Vagina (tissue), 2 donors: ENCODE measurements around the gene ANK2. TPM values are rescaled to one million over a fixed set of nuclear protein-coding genes. Genes with fewer than 3 reads are reported as not detected.
"Not testable (repeated sequence)": the region's sequence is repeated elsewhere in the genome, so short reads cannot be mapped to it uniquely, and the experiment has no call there.

Experiments used
- DNase-seq, 2 donors: peaks; one replicate each; pipeline ENCODE4 v3.0.0-alpha.2; 2017; ENCODE audit errors: extremely low spot score in 2 of 2
- H3K27ac ChIP-seq: fragments of 200-600 bp; sonication (generic); one replicate; pipeline ENCODE4 v1.5.1; 2019
- H3K27me3 ChIP-seq: fragments of 200-600 bp; sonication (generic); one replicate; pipeline ENCODE4 v1.5.1; 2019
- H3K36me3 ChIP-seq, 2 donors: fragments of 200-600 bp; sonication (generic); one replicate each; pipeline ENCODE4 v1.5.1; 2017 to 2019
- H3K4me1 ChIP-seq: fragments of 200-600 bp; sonication (generic); one replicate; pipeline ENCODE4 v1.5.1; 2019
- H3K4me3 ChIP-seq, 2 donors: fragments of 200-600 bp; sonication (generic); 1 replicate in 1 of 2; 2 replicates in 1 of 2; pipeline ENCODE4 v1.5.1; 2016 to 2019
- H3K9me3 ChIP-seq: fragments of 200-600 bp; sonication (generic); one replicate; pipeline ENCODE4 v1.5.1; 2019
- CTCF ChIP-seq, 3 experiments: fragments of 450-650 bp in 2 of 3; fragments of 200-600 bp in 1 of 3; sonication (generic) in 1 of 3; IDR thresholded peaks; one replicate each; pipeline ENCODE4 v1.5.1; 2017 to 2019; ENCODE audit warnings: antibody characterized with exemption in 3 of 3, mild to moderate bottlenecking in 2 of 3, moderate library complexity in 2 of 3
- POLR2A ChIP-seq, 2 donors: fragments of 450-650 bp; IDR thresholded peaks; one replicate each; pipeline ENCODE4 v1.6.1; 2017; ENCODE audit warnings: antibody characterized with exemption in 2 of 2, mild to moderate bottlenecking in 2 of 2, moderate library complexity in 2 of 2
- POLR2AphosphoS5 ChIP-seq, 2 donors: sonication (generic); formaldehyde crosslinking; IDR thresholded peaks; one replicate each; pipeline ENCODE4 v1.9.0; 2017; ENCODE audit warnings: antibody characterized with exemption in 2 of 2, mild to moderate bottlenecking in 2 of 2, low read depth in 1 of 2; ENCODE audit not compliant: insufficient read depth in 1 of 2
- intact Hi-C: fragments of 100-400 bp; cut with DNase I; formaldehyde crosslinking; loops from one replicate; pipeline ENCODE4 v1.15.1; 2023
- total RNA-seq: library from RNA; depleted of rRNA; stranded (reverse); fragments of >200 nt; gene quantifications from one replicate; pipeline ENCODE4 v1.2.3, GENCODE V29; 2016

The ANK2 gene
- total RNA-seq, 1 donor from 2014 or later = 64.6 TPM

GRCh38 chr4:113065629-113066028 is 16.2 kb downstream of the ANK2 start:
- H3K36me3 ChIP-seq = no peaks in the 10 kb centered on the region
- intact Hi-C loops = no loop called here
- peaks cover 6% of the 10 kb centered on the region for H3K4me1 ChIP-seq
- no peak for DNase-seq
- H3K27me3 ChIP-seq = no peaks in the 10 kb centered on the region
- no peak for TF ChIP-seq POLR2AphosphoS5 (IDR thresholded peaks at IDR 0.05; ENCODE audit: insufficient read depth in 1 of 2, low read depth in 1 of 2)
- no peak for TF ChIP-seq CTCF (IDR thresholded peaks at IDR 0.05)
- TF ChIP-seq POLR2A (IDR thresholded peaks at IDR 0.05) = no peak
- H3K9me3 ChIP-seq = no peaks in the 10 kb centered on the region
- no peak overlapping the region for H3K27ac ChIP-seq
- H3K4me3 ChIP-seq = no peak overlapping the region

DNA sequence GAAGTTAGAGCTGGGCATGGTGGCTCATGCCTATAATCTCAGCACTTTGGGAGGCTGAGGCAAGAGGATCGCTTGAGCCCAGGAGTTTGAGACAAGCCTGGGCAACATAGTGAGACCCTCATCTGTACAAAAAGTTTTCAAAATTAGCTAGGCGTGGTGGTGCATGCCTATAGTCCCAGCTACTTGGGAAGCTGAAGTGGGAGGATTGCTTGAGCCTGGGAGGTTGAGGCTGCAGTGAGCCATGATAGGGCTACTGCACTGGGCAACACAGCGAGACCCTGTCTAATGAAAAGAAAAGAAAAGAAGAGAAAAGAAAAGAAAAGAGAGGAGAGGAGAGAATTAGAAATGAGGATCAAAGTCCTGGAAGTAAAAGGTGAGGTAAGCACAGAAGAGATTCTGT is 19.3 kb downstream of the ANK2 start:
- DNase-seq, H3K4me1 ChIP-seq, intact Hi-C loops, H3K9me3 ChIP-seq, H3K27ac ChIP-seq, H3K27me3 ChIP-seq, H3K4me3 ChIP-seq, H3K36me3 ChIP-seq: not testable (repeated sequence)

GRCh38 chr4:113069212-113069892 is 19.9 kb downstream of the ANK2 start:
- Histone ChIP-seq H3K36me3 (no peaks in the 10 kb centered on the region), H3K4me3 (no peak overlapping the region), H3K9me3 (no peaks in the 10 kb centered on the region), H3K27me3 (no peaks in the 10 kb centered on the region), H3K4me1 (peaks cover 6% of the 10 kb centered on the region), H3K27ac (no peak overlapping the region)
- TF ChIP-seq POLR2AphosphoS5 (IDR thresholded peaks at IDR 0.05; ENCODE audit: insufficient read depth in 1 of 2, low read depth in 1 of 2) = no peak
- TF ChIP-seq POLR2A (IDR thresholded peaks at IDR 0.05) = no peak
- no peak for TF ChIP-seq CTCF (IDR thresholded peaks at IDR 0.05)
- intact Hi-C loops = no loop called here
- DNase-seq = no peak

DNA sequence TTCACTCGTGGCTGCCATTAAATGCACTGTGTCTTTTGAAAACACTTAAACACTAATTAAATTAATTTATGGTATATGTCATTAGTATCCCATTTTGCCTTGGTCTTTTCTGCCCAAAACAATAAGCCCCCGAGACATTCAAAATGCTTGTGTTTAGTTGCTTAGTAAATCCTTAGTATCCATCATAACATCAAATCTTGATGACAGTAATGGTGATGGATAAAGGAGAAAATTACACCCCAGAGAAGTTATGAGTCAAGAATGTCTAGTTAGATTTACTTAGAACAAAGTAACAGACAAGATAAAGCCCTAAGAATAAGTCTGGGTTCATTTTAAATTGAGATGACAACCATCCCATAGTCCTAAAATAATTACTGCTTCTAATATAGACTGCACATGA is 21.3 kb downstream of the ANK2 start:
- TF ChIP-seq CTCF (IDR thresholded peaks at IDR 0.05) = no peak
- no peak for TF ChIP-seq POLR2AphosphoS5 (IDR thresholded peaks at IDR 0.05; ENCODE audit: insufficient read depth in 1 of 2, low read depth in 1 of 2)
- no peak for TF ChIP-seq POLR2A (IDR thresholded peaks at IDR 0.05)
- Histone ChIP-seq H3K36me3 (no peaks in the 10 kb centered on the region), H3K27ac (no peak overlapping the region), H3K4me1 (peaks cover 6% of the 10 kb centered on the region), H3K9me3 (no peaks in the 10 kb centered on the region), H3K27me3 (no peaks in the 10 kb centered on the region), H3K4me3 (no peak overlapping the region)
- no peak for DNase-seq
- intact Hi-C loops = no loop called here

GRCh38 chr4:113071274-113071673 is 21.8 kb downstream of the ANK2 start:
- no peak for TF ChIP-seq POLR2AphosphoS5 (IDR thresholded peaks at IDR 0.05; ENCODE audit: insufficient read depth in 1 of 2, low read depth in 1 of 2)
- TF ChIP-seq CTCF (IDR thresholded peaks at IDR 0.05) = no peak
- no peak for TF ChIP-seq POLR2A (IDR thresholded peaks at IDR 0.05)
- Histone ChIP-seq H3K36me3 (no peaks in the 10 kb centered on the region), H3K4me1 (peaks cover 6% of the 10 kb centered on the region), H3K4me3 (no peak overlapping the region), H3K9me3 (no peaks in the 10 kb centered on the region), H3K27ac (no peak overlapping the region), H3K27me3 (no peaks in the 10 kb centered on the region)
- no peak for DNase-seq
- intact Hi-C loops = no loop called here
